ENCODE data around the gene PYGB.

The PYGB gene

DNA sequence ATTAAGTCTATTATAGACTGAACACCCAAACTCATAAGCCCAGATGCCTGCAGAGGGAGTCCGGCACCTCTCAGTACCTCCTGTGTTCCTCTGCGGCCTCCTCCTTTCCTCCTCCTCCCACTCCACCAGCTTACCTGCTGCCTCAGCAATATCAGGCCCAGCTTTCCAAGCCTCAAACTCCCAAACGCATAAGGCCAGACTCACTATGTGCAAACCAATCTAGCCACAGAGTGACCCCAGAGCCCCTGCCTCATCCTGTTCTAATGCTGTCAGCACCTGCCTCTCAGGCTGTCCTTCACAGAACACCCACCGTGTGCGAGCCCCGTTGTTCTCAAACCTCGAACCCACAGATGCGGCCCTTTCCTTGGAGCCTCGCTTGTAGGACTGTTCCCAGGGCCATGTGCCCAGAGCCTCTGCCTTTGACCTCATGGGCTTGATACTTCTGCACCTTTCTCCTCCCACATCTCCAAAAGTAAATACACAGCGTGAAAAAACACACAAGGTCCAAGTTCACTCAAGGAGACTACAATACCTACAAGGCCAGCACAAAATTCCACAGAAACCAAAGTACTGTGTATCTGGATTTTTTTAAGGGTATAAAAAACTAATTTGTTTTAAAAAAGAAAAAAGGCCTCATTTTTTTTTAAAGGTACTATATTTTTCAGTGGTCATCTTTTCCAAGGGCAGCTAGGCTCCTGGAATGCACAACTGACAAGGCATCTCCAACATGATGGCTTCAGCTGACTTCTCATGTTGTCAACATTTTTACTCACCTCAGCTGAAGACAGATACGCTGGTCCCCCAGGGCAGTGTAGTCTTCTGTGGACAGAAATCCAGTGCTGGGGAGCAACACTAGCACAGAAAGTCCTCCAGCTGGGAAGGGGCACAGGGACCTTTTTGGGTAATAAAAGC is 90.5 kb downstream of the PYGB start:
- DNase-seq = no peak

DNA sequence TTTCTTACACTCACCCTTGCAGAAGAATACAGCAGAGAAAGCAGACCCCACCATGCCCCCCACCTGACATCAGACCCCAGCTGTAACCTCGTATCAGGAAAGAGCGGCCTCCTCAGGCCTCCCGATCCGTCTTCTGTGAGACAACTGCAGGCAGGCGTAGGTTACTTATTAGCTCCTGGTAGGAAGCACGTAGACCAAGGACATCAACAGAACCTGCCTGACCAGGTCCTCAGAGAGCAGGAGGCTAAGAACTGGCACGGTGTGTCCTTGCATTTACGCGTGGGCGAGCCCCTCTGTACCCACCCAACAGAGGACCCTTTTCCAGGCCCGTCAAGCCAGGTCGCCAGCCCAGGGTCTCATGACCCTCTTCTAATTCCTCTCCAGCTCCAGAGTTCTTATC is 91.7 kb downstream of the PYGB start:
- no peak for DNase-seq

DNA sequence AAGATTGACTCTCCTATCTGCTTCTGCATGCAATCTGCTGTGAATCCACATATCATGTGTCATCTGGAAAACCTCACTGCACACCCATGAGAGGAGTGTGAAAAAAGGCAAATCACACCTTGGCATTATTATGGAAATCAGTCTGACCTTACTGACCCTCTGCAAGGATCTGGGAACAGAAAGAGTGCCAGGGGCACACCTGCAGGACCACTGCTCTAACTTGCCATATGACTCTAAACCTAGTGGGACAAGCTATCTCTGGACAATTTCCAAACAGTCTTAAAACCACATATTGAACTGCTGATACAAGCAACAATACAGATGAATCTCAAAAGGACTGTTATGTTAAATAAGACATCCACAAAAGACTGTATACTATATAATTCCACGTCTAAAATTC is 92.5 kb downstream of the PYGB start:
- no peak for DNase-seq

DNA sequence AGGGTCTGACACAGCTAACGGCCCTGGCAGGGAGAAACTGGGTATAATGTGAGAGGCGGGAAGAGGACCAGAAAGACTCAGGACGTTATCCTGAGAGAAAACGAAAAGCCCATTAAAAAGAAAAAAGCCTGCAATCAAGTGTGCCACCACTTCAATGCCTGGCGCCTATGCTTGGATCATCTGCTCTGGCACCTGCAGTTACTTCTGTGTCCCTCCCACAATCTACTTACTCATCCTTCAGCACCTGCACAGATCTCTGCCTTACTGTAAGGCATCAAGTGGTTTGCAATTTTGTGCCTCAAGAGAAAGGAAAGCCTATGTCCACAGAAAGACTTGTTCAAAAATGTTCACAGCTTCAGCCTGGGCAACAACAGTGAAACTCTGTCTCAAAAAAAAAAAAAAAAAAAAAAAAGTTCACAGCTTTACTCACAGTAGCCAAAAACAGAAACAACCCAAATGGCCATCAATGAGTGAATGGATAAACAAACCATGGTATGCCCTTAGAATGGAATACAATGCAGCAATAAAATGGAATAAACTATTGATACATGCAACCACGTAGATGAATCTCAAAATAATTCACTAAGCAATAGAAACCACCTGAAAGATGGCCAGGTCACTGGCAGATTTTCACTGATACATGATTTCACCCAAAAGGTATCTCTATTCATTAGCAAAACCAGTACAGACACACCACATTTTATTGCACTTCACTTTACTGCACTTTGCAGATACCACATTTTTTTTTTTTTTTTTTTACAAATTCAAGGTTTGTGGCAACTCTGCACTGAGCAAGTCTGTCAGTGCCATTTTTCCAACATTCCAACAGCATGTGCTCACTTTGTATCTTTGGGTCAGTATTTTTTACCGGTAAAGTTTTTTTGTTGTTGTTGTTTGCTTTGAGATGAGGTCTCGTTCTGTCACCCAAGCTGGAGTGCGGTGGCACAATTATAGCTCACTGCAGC is 94.1 kb downstream of the PYGB start:
- no peak for DNase-seq

DNA sequence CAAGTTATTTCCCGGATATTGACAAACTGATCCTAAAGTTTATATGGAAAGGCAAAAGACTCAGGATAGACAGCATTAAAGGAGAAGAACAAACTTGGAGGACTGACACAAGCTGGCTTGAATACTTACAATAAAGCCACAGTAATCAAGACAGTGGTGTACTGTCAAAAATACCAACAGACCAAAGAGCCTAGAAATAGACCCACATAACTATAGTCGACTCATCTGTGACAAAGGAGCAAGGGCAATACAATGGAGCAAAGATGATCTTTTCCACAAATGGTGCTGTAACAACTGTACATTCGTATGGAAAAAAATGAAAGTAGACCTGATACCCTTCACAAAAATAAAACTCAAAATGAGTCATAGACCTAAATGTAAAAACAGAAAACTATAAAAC is 96.7 kb downstream of the PYGB start:
- no peak for DNase-seq

DNA sequence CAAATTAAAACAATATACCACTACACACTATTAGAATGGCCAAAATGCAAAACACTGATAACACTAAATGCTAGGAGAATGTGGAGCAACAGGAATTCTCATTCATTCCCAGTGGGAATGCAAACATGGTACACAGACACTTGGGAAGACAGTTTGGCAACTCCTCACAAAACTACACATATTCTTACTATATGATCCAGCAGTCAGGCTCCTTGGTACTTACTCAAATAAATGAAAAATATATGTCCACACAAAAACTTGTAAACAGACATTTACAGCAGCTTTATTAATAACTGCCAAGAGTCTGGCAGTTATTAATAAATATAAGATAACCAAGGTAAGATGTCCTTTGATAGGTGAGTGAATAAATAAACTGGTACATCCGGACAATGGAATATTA is 97.8 kb downstream of the PYGB start:
- no peak for DNase-seq

DNA sequence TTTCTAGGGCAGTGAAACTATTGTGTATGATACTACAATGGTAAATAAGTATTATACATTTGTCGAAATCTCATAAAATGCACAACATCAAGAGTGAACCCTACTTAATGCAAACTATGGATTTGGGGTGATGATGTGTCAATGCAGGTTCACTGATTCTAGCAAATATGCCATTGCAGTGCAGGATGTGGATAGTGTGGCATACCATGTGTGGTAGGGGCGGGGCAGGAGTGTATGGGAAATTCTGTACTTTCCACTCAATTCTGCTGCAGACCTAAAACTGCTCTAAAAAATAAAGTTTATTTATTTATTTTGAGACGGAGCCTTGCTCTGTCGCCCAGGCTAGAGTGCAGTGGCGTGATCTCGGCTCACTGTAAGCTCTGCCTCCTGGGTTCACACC is 98.5 kb downstream of the PYGB start:
- DNase-seq = no peak

Data from right kidney (tissue), 1 donor.